Upper lobe of left lung (tissue), 6 donors: ENCODE data around the gene LAIR2. TPM values are rescaled to one million over a fixed set of nuclear protein-coding genes. Genes with fewer than 3 reads are reported as not detected.
A peak's percentile ranks its signal among the peaks of the same experiment; 100 is the strongest.

Experiments
- ATAC-seq, 2 donors: fragments of 200-7000 bp; cut with Tn5 transposase; one replicate each; pipeline ENCODE4 v1.9.1; 2022; ENCODE audit warnings: mild to moderate bottlenecking in 2 of 2, moderate library complexity in 2 of 2; ENCODE audit not compliant: low FRiP score in 2 of 2
- DNase-seq, 2 donors: peaks; one replicate each; pipeline ENCODE4 v3.0.0-alpha.2; 2019 to 2020
- H3K27ac ChIP-seq, 4 donors: fragments of 200-600 bp; sonication (generic); one replicate each; pipeline ENCODE4 v1.5.1; 2016 to 2019
- H3K27me3 ChIP-seq, 4 donors: fragments of 200-600 bp; sonication (generic); one replicate each; pipeline ENCODE4 v1.5.1; 2017 to 2019
- H3K36me3 ChIP-seq, 4 donors: fragments of 200-600 bp; sonication (generic); one replicate each; pipeline ENCODE4 v1.5.1; 2016 to 2019
- H3K4me1 ChIP-seq, 4 donors: fragments of 200-600 bp; sonication (generic); one replicate each; pipeline ENCODE4 v1.5.1; 2018 to 2019
- H3K4me3 ChIP-seq, 4 donors: fragments of 200-600 bp; sonication (generic); one replicate each; pipeline ENCODE4 v1.5.1; 2017 to 2019; ENCODE audit warnings: mild to moderate bottlenecking in 2 of 4, moderate library complexity in 1 of 4
- H3K9me3 ChIP-seq, 4 donors: fragments of 200-600 bp; sonication (generic); one replicate each; pipeline ENCODE4 v1.5.1; 2018 to 2019
- CTCF ChIP-seq, 6 experiments: fragments of 450-650 bp in 4 of 6; fragments of 200-600 bp in 2 of 6; sonication (generic) in 2 of 6; IDR thresholded peaks; one replicate each; pipeline ENCODE4 v1.5.1; 2016 to 2019; ENCODE audit warnings: antibody characterized with exemption in 6 of 6
- EP300 ChIP-seq, 4 donors: sonication (generic); formaldehyde crosslinking; IDR thresholded peaks; one replicate each; pipeline ENCODE4 v1.5.1; 2017; ENCODE audit warnings: antibody characterized with exemption in 4 of 4, control low read depth in 2 of 4
- POLR2A ChIP-seq, 4 donors: fragments of 450-650 bp; IDR thresholded peaks; one replicate each; pipeline ENCODE4 v1.5.1; 2016 to 2017; ENCODE audit warnings: antibody characterized with exemption in 4 of 4, mild to moderate bottlenecking in 2 of 4
- POLR2AphosphoS5 ChIP-seq, 2 donors: sonication (generic); formaldehyde crosslinking; IDR thresholded peaks; one replicate each; pipeline ENCODE4 v1.5.1; 2017; ENCODE audit warnings: antibody characterized with exemption in 2 of 2
- WGBS, 2 donors: methylation state at CpG; one replicate each; pipeline ENCODE4 v1.1.5; 2017 to 2018; 5-methylcytosine and 5-hydroxymethylcytosine counted together
- total RNA-seq, 6 donors: library from RNA; depleted of rRNA in 4 of 6; stranded (reverse); fragments of >200 nt in 4 of 6; gene quantifications; one replicate each; pipeline versions ENCODE4 v1.1.0 to v1.2.1, GENCODE V29; 2016 to 2021
- donor health status: DM: no; HTN: no; CAD: no; lungs with moderate emphysema.
- donor health status: DM: no; HTN: yes; CAD: no; lungs with severe emphysema.

LAIR2 gene
- not detected for total RNA-seq

GRCh38 chr19:54502518-54503048, at the start of gene LAIR2:
Gene LAIR2, plus strand, starts transcription at chr19:54502831. Its CDS starts 88 bp downstream, at chr19:54502919.
- Histone ChIP-seq H3K36me3 (no peaks in the 10 kb centered on the region), H3K4me1 (no peaks in the 10 kb centered on the region), H3K27me3 (no peaks in the 10 kb centered on the region), H3K27ac (no peak within 1 kb of the TSS), H3K9me3 (no peaks in the 10 kb centered on the region), H3K4me3 (no peak within 1 kb of the TSS)
- no peak for TF ChIP-seq EP300 (IDR thresholded peaks at IDR 0.05)
- TF ChIP-seq POLR2A (IDR thresholded peaks at IDR 0.05) = no peak
- no peak for TF ChIP-seq CTCF (IDR thresholded peaks at IDR 0.05)
- no peak for TF ChIP-seq POLR2AphosphoS5 (IDR thresholded peaks at IDR 0.05)
- peak in 1 of 2 donors; percentile 54 for ATAC-seq
- DNase-seq = no peak
- 60 to 75% methylated on average over 9 to 14 of the region's 14 CpGs for WGBS, 2 donors

- TF ChIP-seq POLR2AphosphoS5 (IDR thresholded peaks at IDR 0.05) = no peak
- DNase-seq (peak in 1 of 2 donors; percentile 72), ATAC-seq (no peak)
- H3K9me3 ChIP-seq = no peaks in the 10 kb centered on the region
- 96 to 100% methylated on average over 9 to 22 of the region's 31 CpGs for WGBS, 2 donors
- H3K4me3 ChIP-seq = no peak overlapping the region
- no peak overlapping the region for H3K27ac ChIP-seq
- H3K4me1 ChIP-seq = peaks cover 22 to 35% (median 26%) of the 10 kb centered on the region in 4 donors
- peaks cover 74 to 85% (median 84%) of the 10 kb centered on the region in 4 donors for H3K36me3 ChIP-seq
- H3K27me3 ChIP-seq = no peaks in the 10 kb centered on the region
Measured at GRCh38 chr19:54453921-54454780, 48.5 kb upstream of the LAIR2 start.

- peaks cover 78 to 94% (median 93%) of the 10 kb centered on the region in 4 donors for H3K36me3 ChIP-seq
- no peak for ATAC-seq
Measured at GRCh38 chr19:54454781-54455675, 47.6 kb upstream of the LAIR2 start.

GRCh38 chr19:54455786-54456422, 46.7 kb upstream of the LAIR2 start:
- DNase-seq (peak in 1 of 2 donors; percentile 74), ATAC-seq (no peak)
- Histone ChIP-seq H3K9me3 (no peaks in the 10 kb centered on the region), H3K36me3 (peaks cover 85 to 100% (median 99%) of the 10 kb centered on the region in 4 donors), H3K4me3 (no peak overlapping the region), H3K4me1 (peaks cover 23 to 42% (median 27%) of the 10 kb centered on the region in 4 donors), H3K27me3 (no peaks in the 10 kb centered on the region), H3K27ac (no peak overlapping the region)
- WGBS, 2 donors = 93 to 97% methylated on average over 36 to 38 of the region's 40 CpGs
- no peak for TF ChIP-seq CTCF (IDR thresholded peaks at IDR 0.05)
- TF ChIP-seq POLR2AphosphoS5 (IDR thresholded peaks at IDR 0.05) = no peak
- no peak for TF ChIP-seq POLR2A (IDR thresholded peaks at IDR 0.05)
- TF ChIP-seq EP300 (IDR thresholded peaks at IDR 0.05) = no peak

More at GRCh38 chr19:54454781-54455675, 47.6 kb upstream of the LAIR2 start:
- Histone ChIP-seq H3K27ac (no peak overlapping the region), H3K4me1 (peaks cover 23 to 42% (median 28%) of the 10 kb centered on the region in 4 donors), H3K27me3 (no peaks in the 10 kb centered on the region), H3K9me3 (no peaks in the 10 kb centered on the region), H3K4me3 (no peak overlapping the region)
- 91 to 93% methylated on average over 32 to 33 of the region's 33 CpGs for WGBS, 2 donors
- no peak for TF ChIP-seq POLR2AphosphoS5 (IDR thresholded peaks at IDR 0.05)
- no peak for TF ChIP-seq EP300 (IDR thresholded peaks at IDR 0.05)
- DNase-seq = peak in 1 of 2 donors; percentile 59
